GM19468 (cell line): ENCODE data around the gene USP5.

ENCODE experiments used
- ATAC-seq: cut with Tn5 transposase; IDR thresholded peaks from one replicate; pipeline ENCODE4 v1.9.1; 2021; ENCODE audit warnings: mild to moderate bottlenecking, moderate library complexity, moderate number of reproducible peaks; ENCODE audit not compliant: unreplicated experiment; ENCODE audit errors: extremely low read depth

The USP5 gene

GRCh38 chr12:6838854-6839253 is 13.1 kb upstream of the USP5 start:
- ATAC-seq, result no peak

- ATAC-seq, result no peak
Observed at GRCh38 chr12:6839482-6840201, 12.3 kb upstream of the USP5 start.

- ATAC-seq, result no peak
Observed at GRCh38 chr12:6840330-6840729, 11.6 kb upstream of the USP5 start.

GRCh38 chr12:6840761-6841515 is 11.0 kb upstream of the USP5 start, which contains the start of gene GNB3:
Gene GNB3 (plus strand): TSS chr12:6840925. CDS start chr12:6841288, 363 bp downstream.
- ATAC-seq, result no peak

GRCh38 chr12:6842075-6842474 is 9.9 kb upstream of the USP5 start:
- no peak for ATAC-seq

GRCh38 chr12:6843118-6843902 is 8.6 kb upstream of the USP5 start:
- no peak for ATAC-seq

GRCh38 chr12:6845395-6845794 is 6.6 kb upstream of the USP5 start:
- no peak for ATAC-seq

GRCh38 chr12:6846316-6846869 is 5.6 kb upstream of the USP5 start:
- ATAC-seq, result no peak

GRCh38 chr12:6847676-6848075 is 4.3 kb upstream of the USP5 start:
- no peak for ATAC-seq

GRCh38 chr12:6849427-6849826 is 2.5 kb upstream of the USP5 start:
- no peak for ATAC-seq

- ATAC-seq, result no peak
Observed at GRCh38 chr12:6849976-6850560, 1.9 kb upstream of the USP5 start.

- no peak for ATAC-seq
Observed at GRCh38 chr12:6850796-6851152, 1.2 kb upstream of the USP5 start.

GRCh38 chr12:6851153-6851920 is 613 bp upstream of the USP5 start, which contains the start of gene CDCA3:
Gene CDCA3 (minus strand): TSS chr12:6851286. CDS start chr12:6850952, 334 bp downstream.
- ATAC-seq, result peak; percentile 40

GRCh38 chr12:6852651-6853354 is 853 bp downstream of the USP5 start:
- ATAC-seq, result no peak

- ATAC-seq, result no peak
Observed at GRCh38 chr12:6853626-6854025, 1.7 kb downstream of the USP5 start.

- ATAC-seq, result no peak
Observed at GRCh38 chr12:6854036-6854435, 2.1 kb downstream of the USP5 start.

GRCh38 chr12:6855322-6855721 is 3.4 kb downstream of the USP5 start:
- no peak for ATAC-seq

- no peak for ATAC-seq
Observed at GRCh38 chr12:6858799-6859198, 6.8 kb downstream of the USP5 start.

GRCh38 chr12:6860116-6860515 is 8.2 kb downstream of the USP5 start:
- no peak for ATAC-seq
